ENCODE measurements around the gene XPNPEP2. TPM values are rescaled to one million over a fixed set of nuclear protein-coding genes. Genes with fewer than 3 reads are reported as not detected.

The XPNPEP2 gene
- total and polyA plus RNA-seq, 4 donors = 0.19 to 23.0 (median 4.9) TPM

- peaks cover 0 to 3% (median 0%) of the 10 kb centered on the region in 4 donors for H3K4me1 ChIP-seq (ENCODE audit: control insufficient read depth in 4 of 4, insufficient read depth in 4 of 4, low read length in 3 of 4)
- no peak overlapping the region for H3K9ac ChIP-seq (ENCODE audit: low read depth in 1 of 2, low read length in 2 of 2)
- no peak for TF ChIP-seq CTCF (IDR thresholded peaks at IDR 0.05; ENCODE audit: low read depth, low read length, missing input control)
- TF ChIP-seq EGR1 (IDR thresholded peaks at IDR 0.05; ENCODE audit: low read depth in 2 of 2) = no peak
- TF ChIP-seq YY1 (IDR thresholded peaks at IDR 0.05) = no peak
- TF ChIP-seq HNF4A (conservative IDR thresholded peaks at IDR 0.05) = no peak
- TF ChIP-seq RAD21 (IDR thresholded peaks at IDR 0.05) = no peak
- no peak for TF ChIP-seq SP1 (IDR thresholded peaks at IDR 0.05)
- TF ChIP-seq, protein P1, sequence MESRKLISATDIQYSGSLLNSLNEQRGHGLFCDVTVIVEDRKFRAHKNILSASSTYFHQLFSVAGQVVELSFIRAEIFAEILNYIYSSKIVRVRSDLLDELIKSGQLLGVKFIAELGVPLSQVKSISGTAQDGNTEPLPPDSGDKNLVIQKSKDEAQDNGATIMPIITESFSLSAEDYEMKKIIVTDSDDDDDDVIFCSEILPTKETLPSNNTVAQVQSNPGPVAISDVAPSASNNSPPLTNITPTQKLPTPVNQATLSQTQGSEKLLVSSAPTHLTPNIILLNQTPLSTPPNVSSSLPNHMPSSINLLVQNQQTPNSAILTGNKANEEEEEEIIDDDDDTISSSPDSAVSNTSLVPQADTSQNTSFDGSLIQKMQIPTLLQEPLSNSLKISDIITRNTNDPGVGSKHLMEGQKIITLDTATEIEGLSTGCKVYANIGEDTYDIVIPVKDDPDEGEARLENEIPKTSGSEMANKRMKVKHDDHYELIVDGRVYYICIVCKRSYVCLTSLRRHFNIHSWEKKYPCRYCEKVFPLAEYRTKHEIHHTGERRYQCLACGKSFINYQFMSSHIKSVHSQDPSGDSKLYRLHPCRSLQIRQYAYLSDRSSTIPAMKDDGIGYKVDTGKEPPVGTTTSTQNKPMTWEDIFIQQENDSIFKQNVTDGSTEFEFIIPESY (IDR thresholded peaks at IDR 0.05) = no peak
- TF ChIP-seq FOXA1 (IDR thresholded peaks at IDR 0.05) = no peak
- no peak for TF ChIP-seq HNF4G (IDR thresholded peaks at IDR 0.05)
- TF ChIP-seq TAF1 (conservative IDR thresholded peaks at IDR 0.05) = no peak
- TF ChIP-seq, protein P2, sequence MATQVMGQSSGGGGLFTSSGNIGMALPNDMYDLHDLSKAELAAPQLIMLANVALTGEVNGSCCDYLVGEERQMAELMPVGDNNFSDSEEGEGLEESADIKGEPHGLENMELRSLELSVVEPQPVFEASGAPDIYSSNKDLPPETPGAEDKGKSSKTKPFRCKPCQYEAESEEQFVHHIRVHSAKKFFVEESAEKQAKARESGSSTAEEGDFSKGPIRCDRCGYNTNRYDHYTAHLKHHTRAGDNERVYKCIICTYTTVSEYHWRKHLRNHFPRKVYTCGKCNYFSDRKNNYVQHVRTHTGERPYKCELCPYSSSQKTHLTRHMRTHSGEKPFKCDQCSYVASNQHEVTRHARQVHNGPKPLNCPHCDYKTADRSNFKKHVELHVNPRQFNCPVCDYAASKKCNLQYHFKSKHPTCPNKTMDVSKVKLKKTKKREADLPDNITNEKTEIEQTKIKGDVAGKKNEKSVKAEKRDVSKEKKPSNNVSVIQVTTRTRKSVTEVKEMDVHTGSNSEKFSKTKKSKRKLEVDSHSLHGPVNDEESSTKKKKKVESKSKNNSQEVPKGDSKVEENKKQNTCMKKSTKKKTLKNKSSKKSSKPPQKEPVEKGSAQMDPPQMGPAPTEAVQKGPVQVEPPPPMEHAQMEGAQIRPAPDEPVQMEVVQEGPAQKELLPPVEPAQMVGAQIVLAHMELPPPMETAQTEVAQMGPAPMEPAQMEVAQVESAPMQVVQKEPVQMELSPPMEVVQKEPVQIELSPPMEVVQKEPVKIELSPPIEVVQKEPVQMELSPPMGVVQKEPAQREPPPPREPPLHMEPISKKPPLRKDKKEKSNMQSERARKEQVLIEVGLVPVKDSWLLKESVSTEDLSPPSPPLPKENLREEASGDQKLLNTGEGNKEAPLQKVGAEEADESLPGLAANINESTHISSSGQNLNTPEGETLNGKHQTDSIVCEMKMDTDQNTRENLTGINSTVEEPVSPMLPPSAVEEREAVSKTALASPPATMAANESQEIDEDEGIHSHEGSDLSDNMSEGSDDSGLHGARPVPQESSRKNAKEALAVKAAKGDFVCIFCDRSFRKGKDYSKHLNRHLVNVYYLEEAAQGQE (IDR thresholded peaks at IDR 0.05) = no peak
- TF ChIP-seq FOXA2 (IDR thresholded peaks at IDR 0.05) = no peak
- H3K36me3 ChIP-seq (ENCODE audit: control insufficient read depth in 4 of 4, insufficient read depth in 3 of 4, low read depth in 1 of 4, low read length in 3 of 4) = peaks cover 4 to 37% (median 10%) of the 10 kb centered on the region in 4 donors
- no peak overlapping the region for H3K4me3 ChIP-seq (ENCODE audit: low read depth in 1 of 3, low read length in 3 of 3)
- H3K9me3 ChIP-seq (ENCODE audit: control insufficient read depth in 4 of 4, low read length in 3 of 4) = no peaks in the 10 kb centered on the region
- DNase-seq (ENCODE audit: low spot score) = no peak
- WGBS = 93% methylated on average over 7 of the region's 7 CpGs
- H3K27ac ChIP-seq (ENCODE audit: low read depth in 1 of 2, low read length in 2 of 2) = no peak overlapping the region
- no peaks in the 10 kb centered on the region for H3K27me3 ChIP-seq (ENCODE audit: control insufficient read depth in 4 of 4, insufficient read depth in 4 of 4, low read length in 3 of 4)
These were observed 70.3 kb downstream of the XPNPEP2 start for GRCh38 chrX:129808829-129809796.

- Histone ChIP-seq H3K4me3 (ENCODE audit: low read depth in 1 of 3, low read length in 3 of 3) (no peak overlapping the region), H3K27ac (ENCODE audit: low read depth in 1 of 2, low read length in 2 of 2) (no peak overlapping the region), H3K4me1 (ENCODE audit: control insufficient read depth in 4 of 4, insufficient read depth in 4 of 4, low read length in 3 of 4) (no peaks in the 10 kb centered on the region), H3K27me3 (ENCODE audit: control insufficient read depth in 4 of 4, insufficient read depth in 4 of 4, low read length in 3 of 4) (no peaks in the 10 kb centered on the region), H3K9ac (ENCODE audit: low read depth in 1 of 2, low read length in 2 of 2) (no peak overlapping the region), H3K9me3 (ENCODE audit: control insufficient read depth in 4 of 4, low read length in 3 of 4) (no peaks in the 10 kb centered on the region), H3K36me3 (ENCODE audit: control insufficient read depth in 4 of 4, insufficient read depth in 3 of 4, low read depth in 1 of 4, low read length in 3 of 4) (peaks cover 0 to 28% (median 2%) of the 10 kb centered on the region in 4 donors)
- WGBS = 91% methylated on average over 6 of the region's 6 CpGs
- TF ChIP-seq GABPA (IDR thresholded peaks at IDR 0.05 in 1 of 2, conservative IDR thresholded peaks at IDR 0.05 in 1 of 2) (no peak), YY1 (IDR thresholded peaks at IDR 0.05) (no peak), FOXA1 (IDR thresholded peaks at IDR 0.05) (no peak), TAF1 (conservative IDR thresholded peaks at IDR 0.05) (no peak), NR2F2 (IDR thresholded peaks at IDR 0.05) (no peak), EGR1 (IDR thresholded peaks at IDR 0.05; ENCODE audit: low read depth in 2 of 2) (no peak), HNF4G (IDR thresholded peaks at IDR 0.05) (no peak), RAD21 (IDR thresholded peaks at IDR 0.05) (no peak), SP1 (IDR thresholded peaks at IDR 0.05) (no peak), JUND (IDR thresholded peaks at IDR 0.05) (no peak)
- TF ChIP-seq, protein P1 (IDR thresholded peaks at IDR 0.05) = no peak
- DNase-seq (ENCODE audit: low spot score) = no peak
These were observed 75.0 kb downstream of the XPNPEP2 start for GRCh38 chrX:129813662-129814368.

All from liver (tissue), 9 donors.